Chondrocyte (in vitro differentiated cells): ENCODE data around the gene CCIN. TPM values are rescaled to one million over a fixed set of nuclear protein-coding genes. Genes with fewer than 3 reads are reported as not detected.
"Not testable (repeated sequence)": the region's sequence is repeated elsewhere in the genome, so short reads cannot be mapped to it uniquely, and the experiment has no call there.

Source experiments
- DNase-seq: peaks from one replicate; pipeline ENCODE4 v3.0.0; 2021; ENCODE audit warnings: mixed read lengths, low spot score
- H3K27ac Mint-ChIP-seq: one replicate; pipeline ENCODE4 v1.8.0; 2021; ENCODE audit warnings: mild to moderate bottlenecking, moderate library complexity, mixed read lengths; ENCODE audit not compliant: unreplicated experiment
- H3K27me3 Mint-ChIP-seq: 2 replicates; pipeline ENCODE4 v1.8.0; 2021; ENCODE audit warnings: low read depth, mixed read lengths
- H3K36me3 Mint-ChIP-seq: 2 replicates; pipeline ENCODE4 v1.8.0; 2021; ENCODE audit warnings: low read depth, mixed read lengths
- H3K4me1 Mint-ChIP-seq: 2 replicates; pipeline ENCODE4 v1.8.0; 2021; ENCODE audit warnings: low read depth, mild to moderate bottlenecking, mixed read lengths
- H3K4me3 Mint-ChIP-seq: one replicate; pipeline ENCODE4 v1.8.0; 2021; ENCODE audit warnings: mild to moderate bottlenecking, moderate library complexity, mixed read lengths; ENCODE audit not compliant: unreplicated experiment
- H3K9me3 Mint-ChIP-seq: 2 replicates; pipeline ENCODE4 v1.8.0; 2021; ENCODE audit warnings: low read depth, mixed read lengths
- total RNA-seq: library from RNA; stranded (reverse); gene quantifications from 3 replicates; pipeline ENCODE4 v1.2.1, GENCODE V29; 2021
- TF ChIP-seq, protein P1 (sequence below): fragments of 200-600 bp; sonication (generic); IDR thresholded peaks from 2 replicates; pipeline ENCODE4 v1.5.0; 2021; ENCODE audit warnings: antibody characterized with exemption, mild to moderate bottlenecking, moderate library complexity

The CCIN gene
- total RNA-seq, 1 donor from 2014 or later, result 2.4 TPM

DNA sequence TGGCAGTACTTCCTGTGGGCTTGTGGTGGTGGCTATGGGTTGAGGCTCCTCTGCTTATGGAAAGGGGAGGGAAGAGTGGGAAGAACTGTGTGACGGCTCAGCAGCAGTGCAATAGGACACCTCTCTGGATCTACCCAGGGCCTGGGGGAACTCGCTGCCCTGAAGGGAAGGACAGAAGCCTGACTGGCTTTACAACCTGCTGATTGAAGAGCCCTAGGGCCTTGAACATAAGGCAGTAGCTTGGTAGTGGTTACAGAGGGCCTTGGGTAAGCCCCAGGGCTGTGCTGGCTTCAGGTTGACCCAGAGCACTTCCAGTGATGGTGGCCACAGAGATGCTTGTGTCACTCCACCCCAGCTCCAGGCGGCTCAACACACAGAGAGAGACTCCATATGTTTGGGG lies 5.5 kb downstream of the CCIN start:
- Mint-ChIP-seq H3K4me3 (no peak overlapping the region), H3K27me3 (no peaks in the 10 kb centered on the region), H3K36me3 (peaks cover 3% of the 10 kb centered on the region), H3K27ac (no peak overlapping the region), H3K9me3 (no peaks in the 10 kb centered on the region), H3K4me1 (peaks cover 8% of the 10 kb centered on the region)
- TF ChIP-seq, protein P1, sequence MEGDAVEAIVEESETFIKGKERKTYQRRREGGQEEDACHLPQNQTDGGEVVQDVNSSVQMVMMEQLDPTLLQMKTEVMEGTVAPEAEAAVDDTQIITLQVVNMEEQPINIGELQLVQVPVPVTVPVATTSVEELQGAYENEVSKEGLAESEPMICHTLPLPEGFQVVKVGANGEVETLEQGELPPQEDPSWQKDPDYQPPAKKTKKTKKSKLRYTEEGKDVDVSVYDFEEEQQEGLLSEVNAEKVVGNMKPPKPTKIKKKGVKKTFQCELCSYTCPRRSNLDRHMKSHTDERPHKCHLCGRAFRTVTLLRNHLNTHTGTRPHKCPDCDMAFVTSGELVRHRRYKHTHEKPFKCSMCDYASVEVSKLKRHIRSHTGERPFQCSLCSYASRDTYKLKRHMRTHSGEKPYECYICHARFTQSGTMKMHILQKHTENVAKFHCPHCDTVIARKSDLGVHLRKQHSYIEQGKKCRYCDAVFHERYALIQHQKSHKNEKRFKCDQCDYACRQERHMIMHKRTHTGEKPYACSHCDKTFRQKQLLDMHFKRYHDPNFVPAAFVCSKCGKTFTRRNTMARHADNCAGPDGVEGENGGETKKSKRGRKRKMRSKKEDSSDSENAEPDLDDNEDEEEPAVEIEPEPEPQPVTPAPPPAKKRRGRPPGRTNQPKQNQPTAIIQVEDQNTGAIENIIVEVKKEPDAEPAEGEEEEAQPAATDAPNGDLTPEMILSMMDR, result no peak
- no peak for DNase-seq

DNA sequence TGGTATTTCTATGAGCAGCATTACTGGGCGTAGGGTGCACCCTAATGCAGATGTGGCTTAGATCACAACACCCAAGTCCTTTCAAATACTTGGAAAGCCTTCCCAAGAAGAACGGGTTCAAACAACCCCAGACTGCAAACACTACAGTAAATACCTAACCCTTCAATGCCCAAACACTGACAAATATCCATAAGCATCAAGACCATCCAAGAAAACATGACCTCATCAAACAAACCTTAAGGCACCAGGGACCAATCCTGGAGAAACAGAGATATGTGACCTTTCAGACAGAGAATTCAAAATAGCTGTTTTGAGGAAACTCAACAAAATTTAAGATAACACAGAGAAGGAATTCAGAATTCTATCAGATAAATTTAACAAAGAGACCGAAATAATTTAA lies 6.0 kb downstream of the CCIN start:
- H3K4me3 Mint-ChIP-seq, H3K9me3 Mint-ChIP-seq, H3K27ac Mint-ChIP-seq, H3K27me3 Mint-ChIP-seq, H3K4me1 Mint-ChIP-seq, DNase-seq, H3K36me3 Mint-ChIP-seq: not testable (repeated sequence)

DNA sequence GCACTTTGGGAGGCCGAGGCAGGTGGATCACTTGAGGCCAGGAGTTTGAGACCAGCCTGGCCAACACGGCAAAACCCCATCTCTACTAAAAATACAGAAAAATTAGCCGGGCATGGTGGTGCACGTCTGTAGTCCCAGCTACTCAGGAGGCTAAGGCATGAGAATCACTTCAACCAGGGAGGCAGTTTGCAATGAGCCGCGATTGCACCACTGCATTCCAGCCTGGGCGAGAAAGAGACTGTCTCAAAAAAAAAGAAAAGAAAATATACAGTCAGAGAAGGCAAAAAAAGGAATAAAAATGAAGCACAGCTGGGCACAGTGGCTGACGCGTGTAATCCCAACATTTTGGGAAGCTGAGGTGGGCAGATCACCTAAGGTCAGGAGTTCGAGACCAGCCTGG lies 7.3 kb downstream of the CCIN start:
- not testable (repeated sequence) for H3K36me3 Mint-ChIP-seq, H3K27me3 Mint-ChIP-seq

DNA sequence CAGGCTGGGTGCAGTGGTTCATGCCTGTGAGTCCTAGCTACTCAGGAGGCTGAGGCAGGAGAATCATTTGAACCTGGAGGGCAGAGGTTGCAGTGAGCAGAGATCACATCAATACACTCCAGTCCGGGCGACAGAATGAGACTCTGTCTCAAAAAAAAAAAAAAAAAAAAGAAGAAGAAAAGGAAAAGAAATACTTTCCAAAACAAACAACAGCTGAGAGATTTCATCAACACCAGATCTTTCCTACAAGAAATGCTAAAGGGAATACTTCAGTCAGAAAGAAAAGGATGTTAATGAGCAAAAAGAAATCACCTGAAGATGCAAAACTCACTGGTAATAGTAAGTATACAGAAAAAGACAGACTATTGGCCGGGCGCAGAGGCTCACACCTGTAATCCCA lies 8.4 kb downstream of the CCIN start:
- peaks cover 8% of the 10 kb centered on the region for H3K4me1 Mint-ChIP-seq
- H3K27me3 Mint-ChIP-seq, result no peaks in the 10 kb centered on the region
- TF ChIP-seq, protein P1, result no peak
- peaks cover 8% of the 10 kb centered on the region for H3K9me3 Mint-ChIP-seq
- H3K27ac Mint-ChIP-seq, result no peak overlapping the region
- no peak for DNase-seq
- peaks cover under 1% of the 10 kb centered on the region for H3K36me3 Mint-ChIP-seq
- H3K4me3 Mint-ChIP-seq, result no peak overlapping the region

More for the DNA sequence above, 7.3 kb downstream of the CCIN start:
- not testable (repeated sequence) for H3K9me3 Mint-ChIP-seq, DNase-seq, H3K4me1 Mint-ChIP-seq, H3K27ac Mint-ChIP-seq, H3K4me3 Mint-ChIP-seq

DNA sequence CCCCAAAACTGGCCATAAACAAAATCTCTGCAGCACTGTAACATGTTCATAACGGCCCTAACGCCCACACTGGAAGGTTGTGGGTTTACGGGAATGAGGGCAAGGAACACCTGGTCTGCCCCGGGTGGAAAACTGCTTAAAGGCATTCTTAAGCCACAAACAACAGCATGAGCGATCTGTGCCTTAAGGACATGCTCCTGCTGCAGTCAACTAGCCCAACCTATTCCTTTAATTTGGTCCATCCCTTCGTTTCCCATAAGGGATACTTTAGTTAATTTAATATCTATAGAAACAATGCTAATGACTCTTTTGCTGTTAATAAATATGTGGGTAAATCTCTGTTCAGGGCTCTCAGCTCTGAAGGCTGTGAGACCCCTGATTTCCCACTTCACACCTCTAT lies 11.1 kb downstream of the CCIN start:
- not testable (repeated sequence) for H3K36me3 Mint-ChIP-seq, H3K27ac Mint-ChIP-seq, H3K9me3 Mint-ChIP-seq, H3K4me3 Mint-ChIP-seq, DNase-seq, H3K4me1 Mint-ChIP-seq, H3K27me3 Mint-ChIP-seq

DNA sequence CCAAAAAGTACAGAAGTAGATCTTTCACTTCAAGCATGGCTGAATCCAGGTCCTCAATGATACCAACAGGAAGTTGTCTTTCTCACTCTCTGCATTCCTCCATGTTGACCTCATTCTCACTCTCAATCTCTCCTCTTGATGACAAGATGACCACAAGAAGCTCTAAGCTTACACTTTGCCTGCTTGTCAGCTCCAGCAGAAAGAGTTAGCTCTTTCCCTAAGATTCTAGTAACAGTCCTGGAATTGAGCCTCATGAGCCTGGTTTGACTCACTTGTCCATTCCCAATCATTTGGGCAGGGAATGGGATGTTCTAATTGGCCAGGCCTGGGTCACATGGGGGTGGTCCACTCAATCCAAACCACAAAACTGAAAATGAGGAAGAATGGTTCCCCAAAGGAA lies 18.2 kb downstream of the CCIN start:
- H3K36me3 Mint-ChIP-seq, result no peaks in the 10 kb centered on the region
- no peaks in the 10 kb centered on the region for H3K9me3 Mint-ChIP-seq
- peak overlapping the region; percentile 30 for H3K27ac Mint-ChIP-seq
- no peaks in the 10 kb centered on the region for H3K27me3 Mint-ChIP-seq
- no peak overlapping the region for H3K4me3 Mint-ChIP-seq
- TF ChIP-seq, protein P1, result no peak
- no peak for DNase-seq
- peaks cover 30% of the 10 kb centered on the region for H3K4me1 Mint-ChIP-seq

DNA sequence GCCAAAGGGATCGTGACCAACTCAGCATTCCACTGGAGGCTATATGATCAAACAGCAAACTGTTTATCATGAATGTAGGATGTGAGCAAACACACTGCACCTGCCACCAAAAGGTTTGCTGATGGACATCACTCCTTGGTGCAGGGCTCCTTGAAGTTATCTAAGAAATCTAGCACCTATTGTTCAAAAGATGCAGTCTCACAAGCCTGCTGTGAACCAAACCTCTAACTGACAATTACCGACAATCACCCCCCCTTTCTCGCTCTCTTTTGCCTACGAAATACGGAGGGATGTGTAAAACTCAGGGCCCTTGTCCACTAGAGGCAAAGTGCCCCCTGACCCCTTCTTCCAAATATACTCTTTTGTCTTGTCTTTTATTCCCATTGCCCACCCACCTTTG lies 19.0 kb downstream of the CCIN start:
- TF ChIP-seq, protein P1, result no peak
- H3K27ac Mint-ChIP-seq, result no peak overlapping the region
- H3K27me3 Mint-ChIP-seq, result no peaks in the 10 kb centered on the region
- peaks cover 38% of the 10 kb centered on the region for H3K4me1 Mint-ChIP-seq
- no peaks in the 10 kb centered on the region for H3K9me3 Mint-ChIP-seq
- H3K36me3 Mint-ChIP-seq, result no peaks in the 10 kb centered on the region
- no peak for DNase-seq
- H3K4me3 Mint-ChIP-seq, result no peak overlapping the region
